ENCODE data around the gene VPS18.

The VPS18 gene

DNA sequence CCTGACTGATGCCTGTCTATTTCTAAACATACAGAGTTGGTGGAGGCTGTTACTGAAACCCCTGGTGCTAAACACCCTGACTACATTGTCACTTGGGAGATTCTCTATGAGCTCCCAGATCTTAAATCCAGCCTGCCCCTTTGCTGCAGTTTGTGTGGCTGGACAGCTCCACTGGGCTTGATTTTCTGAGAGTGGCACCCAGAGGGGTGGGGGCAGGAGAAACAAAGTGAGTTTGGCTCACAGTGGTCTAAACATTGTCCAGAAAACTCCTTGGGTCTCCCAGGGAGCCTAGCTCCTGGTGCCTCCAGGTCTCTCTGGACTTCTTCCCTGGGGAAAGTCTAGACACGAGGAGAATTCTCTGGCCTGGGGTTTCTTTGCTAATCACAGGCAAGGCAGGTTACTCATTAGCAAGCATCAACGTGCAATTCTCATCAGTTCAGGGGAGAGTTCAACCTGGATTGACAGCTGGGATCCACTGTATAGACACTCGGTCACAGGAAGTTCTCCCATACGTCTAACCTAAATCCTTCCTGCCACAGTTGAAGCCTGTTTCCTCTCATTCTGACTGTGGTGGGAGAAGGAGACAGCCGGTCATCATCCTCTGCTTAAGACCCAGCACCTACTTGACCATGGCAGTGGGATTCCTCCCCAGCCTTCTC, 27.8 kb downstream of the VPS18 start:
- no peak for DNase-seq (ENCODE audit: low read depth)

DNA sequence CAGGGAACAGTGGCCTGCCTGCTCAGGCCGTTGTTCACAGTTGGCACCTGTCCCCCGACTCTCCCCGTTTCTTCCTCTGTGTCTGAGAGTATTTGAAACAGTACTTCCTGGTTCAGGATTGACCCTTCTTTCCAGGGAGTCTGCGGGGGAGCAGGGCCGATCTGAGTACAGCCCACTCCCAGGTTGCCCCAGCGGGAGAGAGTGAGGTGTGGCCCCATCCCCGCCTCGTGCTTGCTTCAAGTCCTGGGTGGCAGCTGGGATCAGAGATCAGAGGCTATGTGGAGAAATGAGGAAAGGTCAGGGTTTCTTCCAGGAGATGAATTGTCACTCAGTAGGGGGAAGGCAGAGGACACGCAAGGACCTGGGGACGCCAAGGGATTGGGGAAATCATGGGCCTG, 28.4 kb downstream of the VPS18 start:
- DNase-seq (ENCODE audit: low read depth) = no peak

DNA sequence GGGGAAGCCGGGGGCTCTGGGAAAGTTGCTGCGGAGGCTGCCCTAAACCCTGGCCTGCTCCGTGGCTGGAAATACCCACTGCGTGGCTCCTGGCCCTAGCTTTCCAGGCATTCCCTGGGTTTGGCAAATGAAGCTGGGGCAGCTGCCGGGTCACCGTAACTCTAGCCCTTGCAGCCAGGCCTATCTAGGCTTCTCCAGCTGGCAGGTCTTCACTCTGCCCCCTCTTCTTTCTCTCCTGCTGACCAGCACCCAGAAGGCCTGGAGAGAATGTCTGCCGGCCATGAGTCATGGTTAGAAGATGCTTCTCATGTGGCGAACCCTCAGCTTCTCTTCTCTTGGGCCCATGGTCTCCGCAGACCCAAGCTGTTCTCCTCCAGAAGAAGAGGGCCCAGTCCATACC, 29.3 kb downstream of the VPS18 start:
- DNase-seq (ENCODE audit: low read depth) = no peak

DNA sequence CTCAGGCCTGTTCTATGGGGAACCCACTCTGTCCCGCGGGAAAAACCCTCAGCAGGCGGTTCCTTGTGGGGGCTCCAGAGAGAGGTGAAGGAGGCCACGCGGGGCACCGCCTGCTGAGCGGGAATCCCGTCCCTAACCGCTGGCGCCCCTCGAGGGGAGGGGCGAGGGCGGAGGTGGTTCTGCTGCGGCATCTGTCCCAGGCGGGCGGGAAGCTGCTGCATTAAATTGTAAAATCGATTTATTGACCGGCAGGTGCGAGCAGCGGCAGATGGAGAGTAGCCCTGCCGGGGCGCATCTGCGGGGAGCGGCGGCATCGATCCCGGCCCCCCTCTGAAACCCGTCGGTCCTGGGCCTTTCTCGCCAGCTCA, 31.2 kb downstream of the VPS18 start:
- no peak for DNase-seq (ENCODE audit: low read depth)

GRCh38 chr15:40925863-40926658, 31.8 kb downstream of the VPS18 start:
- DNase-seq (ENCODE audit: low read depth) = no peak

- DNase-seq (ENCODE audit: low read depth) = no peak
Observed at GRCh38 chr15:40926659-40927494, 32.6 kb downstream of the VPS18 start.

DNA sequence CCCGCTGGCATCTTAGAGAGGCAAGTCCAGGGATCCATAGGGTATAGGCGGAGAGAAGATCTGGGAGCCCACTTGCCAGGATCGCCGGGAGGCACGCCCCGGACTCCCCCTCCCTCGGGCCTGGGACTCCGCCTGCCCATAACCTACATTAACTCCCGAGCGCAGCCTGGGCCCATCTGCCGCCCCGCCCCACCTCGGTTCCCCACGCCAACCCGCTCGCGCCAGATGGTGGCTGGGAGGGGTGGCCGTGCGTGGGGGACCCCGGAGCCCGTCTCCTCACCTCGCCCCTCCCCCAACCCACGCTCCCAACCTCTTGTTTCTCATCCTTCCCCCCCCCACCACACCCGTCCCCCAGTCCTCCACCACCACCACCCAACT, 33.2 kb downstream of the VPS18 start:
- DNase-seq (ENCODE audit: low read depth) = no peak

GRCh38 chr15:40927873-40928806, 33.9 kb downstream of the VPS18 start:
- DNase-seq (ENCODE audit: low read depth) = no peak

DNA sequence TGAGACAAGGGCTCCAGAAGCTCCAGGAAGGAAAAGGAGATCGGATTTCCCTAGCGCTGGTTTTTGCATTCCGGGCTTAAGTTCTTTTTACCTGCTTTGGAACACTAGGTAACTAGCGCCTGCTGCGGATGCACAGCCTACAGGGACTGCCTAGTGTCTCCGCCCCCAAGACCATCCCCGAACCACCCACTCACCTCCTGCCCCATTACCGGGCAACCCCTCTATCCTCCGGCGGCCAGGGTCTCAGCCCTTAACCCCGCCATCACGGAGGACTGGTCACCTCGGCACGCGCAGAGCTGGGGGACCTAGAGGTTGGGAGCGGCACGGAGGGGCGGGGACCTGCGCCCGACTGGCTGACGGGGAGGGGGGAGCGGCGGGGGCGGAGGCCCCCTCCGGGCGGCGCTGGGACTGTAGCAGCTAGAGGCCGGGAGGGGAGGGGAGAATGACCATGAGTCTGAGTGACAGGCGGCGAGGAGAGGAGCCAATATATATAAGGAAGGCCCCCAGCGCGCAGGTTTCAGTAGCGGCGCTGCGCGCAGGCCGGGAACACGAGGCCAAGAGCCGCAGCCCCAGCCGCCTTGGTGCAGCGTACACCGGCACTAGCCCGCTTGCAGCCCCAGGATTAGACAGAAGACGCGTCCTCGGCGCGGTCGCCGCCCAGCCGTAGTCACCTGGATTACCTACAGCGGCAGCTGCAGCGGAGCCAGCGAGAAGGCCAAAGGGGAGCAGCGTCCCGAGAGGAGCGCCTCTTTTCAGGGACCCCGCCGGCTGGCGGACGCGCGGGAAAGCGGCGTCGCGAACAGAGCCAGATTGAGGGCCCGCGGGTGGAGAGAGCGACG, 34.8 kb downstream of the VPS18 start, which contains the start of gene DLL4:
DLL4 (plus strand) TSS at position 520 of the 839 bp plus-strand sequence. CDS start 329 bp downstream, outside the sequence.
- DNase-seq (ENCODE audit: low read depth) = no peak

DNA sequence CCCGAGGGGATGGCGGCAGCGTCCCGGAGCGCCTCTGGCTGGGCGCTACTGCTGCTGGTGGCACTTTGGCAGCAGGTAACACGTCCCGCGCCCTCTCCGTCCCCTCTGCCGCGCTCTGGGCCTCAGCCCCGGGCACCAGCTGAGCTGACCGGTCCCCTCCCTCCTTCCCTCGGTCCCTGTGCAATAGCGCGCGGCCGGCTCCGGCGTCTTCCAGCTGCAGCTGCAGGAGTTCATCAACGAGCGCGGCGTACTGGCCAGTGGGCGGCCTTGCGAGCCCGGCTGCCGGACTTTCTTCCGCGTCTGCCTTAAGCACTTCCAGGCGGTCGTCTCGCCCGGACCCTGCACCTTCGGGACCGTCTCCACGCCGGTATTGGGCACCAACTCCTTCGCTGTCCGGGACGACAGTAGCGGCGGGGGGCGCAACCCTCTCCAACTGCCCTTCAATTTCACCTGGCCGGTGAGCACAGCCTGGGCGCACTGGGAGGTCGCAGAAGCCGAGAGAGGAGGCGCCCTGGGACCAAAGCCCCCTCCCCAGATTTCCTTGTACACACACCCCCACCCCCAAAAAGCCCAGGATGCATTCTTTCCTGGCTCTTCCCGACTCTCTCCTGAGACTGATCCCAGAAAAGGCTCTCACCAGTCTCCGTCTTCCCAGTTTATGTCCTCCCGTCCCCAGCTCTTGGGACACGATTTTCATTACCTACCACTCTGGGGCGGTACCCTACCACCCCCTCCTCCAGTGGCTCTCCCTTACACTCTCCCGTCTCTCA, 35.6 kb downstream of the VPS18 start:
- no peak for DNase-seq (ENCODE audit: low read depth)

GRCh38 chr15:40930430-40931299, 36.4 kb downstream of the VPS18 start:
- peak; percentile 24 for DNase-seq (ENCODE audit: low read depth)

DNA sequence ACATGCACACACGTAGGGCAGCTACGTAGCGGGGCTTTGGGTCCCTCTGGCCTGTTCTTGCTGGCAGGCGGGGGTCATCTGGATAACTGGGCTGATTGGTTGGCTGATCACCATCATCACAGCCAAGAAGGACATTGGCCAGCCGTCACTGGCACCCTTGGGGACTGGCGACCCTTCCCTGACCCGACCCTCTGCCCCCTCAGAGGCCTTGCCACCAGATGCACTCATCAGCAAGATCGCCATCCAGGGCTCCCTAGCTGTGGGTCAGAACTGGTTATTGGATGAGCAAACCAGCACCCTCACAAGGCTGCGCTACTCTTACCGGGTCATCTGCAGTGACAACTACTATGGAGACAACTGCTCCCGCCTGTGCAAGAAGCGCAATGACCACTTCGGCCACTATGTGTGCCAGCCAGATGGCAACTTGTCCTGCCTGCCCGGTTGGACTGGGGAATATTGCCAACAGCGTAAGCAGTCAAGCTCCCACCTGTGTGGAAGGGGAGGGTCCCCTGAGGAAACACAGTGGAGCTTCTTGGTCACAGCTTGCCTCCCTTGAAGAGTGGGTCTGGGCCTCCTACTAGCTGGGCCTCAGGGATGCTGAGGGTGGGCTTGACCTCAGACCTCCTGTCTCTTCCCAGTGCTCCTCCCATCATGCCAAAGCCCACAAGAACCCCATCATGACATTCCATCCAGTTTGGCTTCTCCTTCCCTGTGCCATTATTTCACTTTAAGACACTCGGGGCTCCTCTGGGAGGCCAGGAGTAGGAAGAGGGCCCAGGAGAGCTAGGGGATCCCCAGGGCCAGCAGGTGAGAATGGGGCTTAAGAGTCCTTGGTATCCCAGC, 37.3 kb downstream of the VPS18 start:
- no peak for DNase-seq (ENCODE audit: low read depth)

GRCh38 chr15:40932156-40932555, 37.9 kb downstream of the VPS18 start:
- no peak for DNase-seq (ENCODE audit: low read depth)

GRCh38 chr15:40932649-40933516, 38.6 kb downstream of the VPS18 start:
- no peak for DNase-seq (ENCODE audit: low read depth)

DNA sequence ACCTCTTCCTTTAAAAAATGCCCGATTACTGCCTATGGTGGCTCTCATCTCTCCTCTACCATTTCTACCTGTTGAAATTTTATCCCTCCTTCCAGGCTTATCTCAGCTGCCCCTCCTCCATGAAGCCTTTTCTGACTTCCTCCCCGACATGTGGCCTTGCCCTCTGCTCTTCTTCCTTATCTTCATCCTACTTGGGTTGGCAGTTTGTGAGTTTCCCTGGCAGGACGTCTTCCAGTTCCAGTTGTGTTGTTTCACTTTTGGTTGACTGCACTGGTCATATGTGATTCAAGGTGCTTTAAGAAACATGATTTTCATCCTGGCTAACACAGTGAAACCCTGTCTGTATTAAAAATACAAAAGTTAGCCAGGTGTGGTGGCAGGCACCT, 39.3 kb downstream of the VPS18 start:
- DNase-seq (ENCODE audit: low read depth) = no peak

GRCh38 chr15:40934457-40934856, 40.2 kb downstream of the VPS18 start:
- DNase-seq (ENCODE audit: low read depth) = no peak

GRCh38 chr15:40936234-40936708, 42.0 kb downstream of the VPS18 start:
- DNase-seq (ENCODE audit: low read depth) = no peak

All from stimulated activated CD8-positive, alpha-beta memory T cell treated with anti-CD3 and anti-CD28 coated beads, Interleukin-12 subunit alpha, Interleukin-12 subunit beta, amount 100 ng/mL, for 4 hours (primary cell).